ENCODE data around the gene TTLL9.

- TF ChIP-seq CTCF (IDR thresholded peaks at IDR 0.05), result no peak
- no peak for TF ChIP-seq POLR2AphosphoS5 (IDR thresholded peaks at IDR 0.05)
Measured at GRCh38 chr20:31903627-31904386, 33.4 kb downstream of the TTLL9 start.

Measured in stomach (tissue), 4 donors.